Anterior cingulate cortex (tissue), 58 donors: ENCODE results near the gene ANKFN1.
A peak's percentile ranks its signal among the peaks of the same experiment; 100 is the strongest.

Experiments used
- DNase-seq, 58 donors: peaks; one replicate each; lab custom pipeline; 2025; lab: John Stamatoyannopoulos, UW

Gene ANKFN1

DNA sequence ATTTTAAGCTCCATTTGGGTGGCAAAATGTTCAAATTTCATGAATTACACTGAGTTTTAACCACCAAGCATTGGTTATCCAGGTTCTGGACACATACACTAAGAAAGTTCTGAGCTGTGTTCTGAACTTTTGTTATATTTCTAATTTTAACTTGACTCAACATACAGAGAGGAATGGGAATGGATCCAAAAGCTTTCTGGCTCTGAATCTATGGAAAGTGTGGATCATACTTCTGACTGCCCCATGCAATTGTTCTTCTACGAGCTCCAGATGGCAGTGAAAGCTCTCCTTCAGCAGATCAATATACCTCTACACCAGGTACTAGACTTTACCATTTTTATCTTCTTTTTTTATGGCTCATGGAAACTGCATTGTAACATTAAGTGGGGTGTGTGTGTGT, 327.2 kb downstream of the ANKFN1 start:
- no peak for DNase-seq

DNA sequence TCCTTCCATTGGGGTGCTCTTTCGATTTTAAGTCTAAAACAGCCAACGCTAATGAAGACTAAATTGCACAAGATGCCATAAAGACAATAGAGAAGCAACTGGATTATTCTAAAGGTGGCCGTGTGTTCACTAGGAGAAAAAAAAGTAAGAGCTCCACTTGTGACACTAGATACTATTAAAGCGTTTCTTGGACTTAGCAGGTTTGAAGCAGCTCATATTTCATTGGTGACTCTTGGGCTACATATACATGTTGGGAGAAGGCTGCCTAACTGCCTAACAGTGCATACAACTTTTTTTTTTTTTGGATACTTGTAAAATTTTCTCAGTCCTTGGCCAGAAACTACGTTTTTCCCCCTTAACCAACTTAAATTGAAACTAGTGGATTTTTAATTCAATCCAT, 328.4 kb downstream of the ANKFN1 start:
- DNase-seq, result no peak

DNA sequence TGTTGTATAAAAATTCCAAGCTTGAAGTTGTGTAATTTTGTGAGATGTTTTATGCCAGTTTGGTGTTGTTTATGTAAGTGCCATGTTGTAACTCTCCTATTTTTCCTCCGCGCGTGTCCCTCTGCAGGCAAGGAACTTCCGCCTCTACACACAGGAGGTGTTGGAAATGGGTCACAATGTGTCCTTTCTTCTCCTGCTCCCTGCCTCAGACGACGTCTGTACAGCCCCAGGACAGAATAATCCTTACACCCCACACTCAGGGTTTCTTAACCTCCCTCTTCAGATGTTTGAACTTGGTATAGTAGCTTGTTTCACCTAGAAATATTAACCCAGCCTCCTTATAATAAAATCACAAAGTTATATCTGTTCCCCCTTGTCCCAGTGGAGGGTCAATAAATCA, 329.0 kb downstream of the ANKFN1 start:
- no peak for DNase-seq

DNA sequence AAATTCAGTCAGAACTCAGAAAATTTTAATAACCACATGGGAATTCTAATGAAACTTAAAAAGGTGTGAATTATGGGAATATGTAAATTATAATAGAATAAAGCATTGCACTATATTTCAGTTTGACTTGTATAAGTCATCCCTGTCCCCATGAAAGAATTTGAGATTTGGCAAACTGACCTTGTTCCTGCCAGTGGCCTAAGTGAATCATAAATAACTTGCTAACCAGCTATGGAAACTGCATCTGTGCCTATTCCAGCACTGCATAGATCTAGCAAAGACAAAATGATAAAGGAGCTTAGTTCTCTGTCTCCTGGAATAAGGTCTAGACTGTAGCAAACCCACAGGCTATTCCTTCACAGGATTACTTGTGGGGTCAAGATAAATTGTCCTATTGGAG, 333.5 kb downstream of the ANKFN1 start:
- DNase-seq, result no peak

DNA sequence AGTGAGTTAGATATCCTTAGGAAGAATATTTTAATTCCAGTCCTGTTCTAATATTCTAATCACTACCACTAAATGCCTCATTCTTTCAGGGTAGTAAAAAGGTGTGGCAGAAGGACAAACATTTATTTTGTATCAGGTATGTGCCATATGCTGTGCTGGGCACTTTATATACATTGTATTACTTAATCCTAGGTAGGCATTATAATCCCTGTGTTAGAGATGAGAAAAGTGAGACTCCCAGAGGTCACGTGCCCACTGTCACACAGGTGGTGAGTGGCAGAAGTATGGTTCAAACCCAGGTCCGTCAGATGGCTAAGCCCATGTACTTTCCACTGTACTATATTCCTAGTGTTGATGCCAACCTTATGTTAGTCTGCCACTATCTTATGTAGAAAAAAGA, 335.5 kb downstream of the ANKFN1 start:
- no peak for DNase-seq

DNA sequence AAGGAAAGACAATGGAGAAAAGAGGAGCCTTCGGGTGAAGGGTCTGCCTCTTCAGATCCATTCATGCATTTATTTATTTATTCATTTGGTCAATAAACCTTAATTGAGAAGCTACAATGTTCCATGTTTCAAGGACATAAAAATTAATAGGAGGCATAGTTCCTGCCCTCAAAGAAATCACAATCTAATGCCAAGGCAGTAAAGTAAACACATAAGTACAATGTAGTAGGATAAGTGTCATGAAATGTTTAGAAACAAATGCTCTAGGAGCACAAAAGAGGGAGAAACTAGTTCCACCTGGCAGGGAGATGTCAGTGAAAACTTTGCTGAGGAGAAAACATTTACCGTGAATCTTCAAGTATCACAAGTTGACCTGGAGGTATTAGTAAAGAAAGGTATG, 336.7 kb downstream of the ANKFN1 start:
- DNase-seq, result no peak

DNA sequence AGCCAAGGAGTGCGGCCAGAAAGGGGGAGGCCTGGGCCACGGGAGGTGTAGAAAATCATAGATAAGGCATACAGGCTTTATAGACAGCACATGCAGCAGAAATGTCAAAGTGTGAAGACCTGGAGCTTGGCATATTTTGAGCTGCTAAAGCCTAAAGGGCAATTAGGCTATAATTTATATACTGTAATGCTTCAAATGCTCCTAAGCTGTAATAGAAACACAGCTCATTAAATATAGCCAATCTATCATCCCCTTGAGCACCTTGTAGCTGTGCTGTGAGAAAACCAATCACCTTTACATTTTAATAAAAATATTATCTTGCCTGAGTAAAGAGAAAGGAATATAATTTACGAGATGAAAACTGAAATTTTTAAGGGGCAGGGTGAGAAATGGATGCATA, 342.3 kb downstream of the ANKFN1 start:
- DNase-seq, result no peak

DNA sequence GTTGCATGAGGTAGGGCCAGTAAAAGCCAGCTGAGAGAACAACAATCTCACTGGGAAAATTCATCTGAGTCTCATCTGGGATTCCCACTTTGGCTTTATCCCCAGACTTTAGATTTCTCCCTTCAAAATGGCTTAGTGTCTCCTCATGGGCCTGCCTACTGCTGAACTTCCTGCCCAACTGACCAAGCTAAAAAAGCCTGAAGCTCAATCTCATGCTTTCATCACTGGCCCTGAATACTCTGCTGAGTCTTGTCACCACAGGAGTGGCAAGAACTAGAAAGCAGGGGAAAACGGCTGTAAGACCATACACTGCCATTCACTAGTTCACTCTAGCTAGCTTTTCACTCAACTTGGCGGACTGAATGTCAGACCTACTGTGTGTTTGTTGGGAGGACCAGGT, 343.9 kb downstream of the ANKFN1 start:
- no peak for DNase-seq

DNA sequence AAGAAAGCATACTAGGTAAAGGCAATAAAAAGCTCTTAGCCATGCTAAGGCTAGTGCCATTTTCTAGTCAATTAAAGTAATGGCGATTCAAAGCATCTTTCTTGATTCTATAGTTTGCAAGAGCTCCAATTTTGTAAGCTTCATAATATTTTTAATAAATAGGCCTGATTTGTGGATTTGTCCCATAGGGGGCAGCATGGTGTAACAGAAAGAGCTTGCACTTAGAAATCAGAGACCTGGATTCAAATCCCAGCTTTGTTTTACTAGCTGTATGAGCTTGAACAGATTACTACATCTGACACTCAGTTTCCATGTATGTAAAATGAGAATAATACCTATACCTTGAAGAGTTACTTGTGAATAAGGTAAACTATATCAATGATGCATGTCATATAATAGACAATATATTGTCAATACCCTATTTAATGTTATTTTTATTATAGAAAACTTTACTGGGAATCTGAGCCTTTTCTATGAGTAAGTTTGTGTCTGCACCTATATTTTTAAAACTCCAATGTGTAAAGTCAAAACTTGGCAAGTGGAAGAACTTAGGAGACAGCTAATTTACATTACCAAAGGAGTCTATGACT, 346.6 kb downstream of the ANKFN1 start:
- DNase-seq, result no peak

DNA sequence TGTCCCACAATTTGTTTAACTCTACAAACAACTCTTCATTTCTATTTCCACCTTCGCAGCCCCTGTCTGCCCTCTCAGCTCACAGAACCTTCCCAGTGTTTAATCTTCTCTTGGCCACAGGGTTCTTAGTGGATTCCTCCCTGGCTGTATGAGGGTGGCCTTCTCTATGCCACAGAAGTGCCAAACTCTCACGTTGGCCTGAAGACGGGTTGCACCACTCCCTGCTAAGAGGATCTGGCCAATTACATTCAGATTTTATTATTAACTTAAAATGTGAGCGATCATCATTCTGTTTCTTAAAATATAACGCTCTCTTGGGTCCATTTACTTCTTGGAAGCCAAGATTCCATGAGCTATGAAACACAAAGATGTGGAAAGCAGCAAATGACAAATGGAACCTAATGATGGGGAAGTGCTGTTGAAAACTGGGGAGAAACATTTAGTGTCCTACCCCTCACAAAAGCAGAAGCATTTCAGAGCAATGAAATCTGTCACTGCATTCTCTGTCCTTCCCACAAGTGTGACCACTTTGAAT, 348.9 kb downstream of the ANKFN1 start:
- no peak for DNase-seq

DNA sequence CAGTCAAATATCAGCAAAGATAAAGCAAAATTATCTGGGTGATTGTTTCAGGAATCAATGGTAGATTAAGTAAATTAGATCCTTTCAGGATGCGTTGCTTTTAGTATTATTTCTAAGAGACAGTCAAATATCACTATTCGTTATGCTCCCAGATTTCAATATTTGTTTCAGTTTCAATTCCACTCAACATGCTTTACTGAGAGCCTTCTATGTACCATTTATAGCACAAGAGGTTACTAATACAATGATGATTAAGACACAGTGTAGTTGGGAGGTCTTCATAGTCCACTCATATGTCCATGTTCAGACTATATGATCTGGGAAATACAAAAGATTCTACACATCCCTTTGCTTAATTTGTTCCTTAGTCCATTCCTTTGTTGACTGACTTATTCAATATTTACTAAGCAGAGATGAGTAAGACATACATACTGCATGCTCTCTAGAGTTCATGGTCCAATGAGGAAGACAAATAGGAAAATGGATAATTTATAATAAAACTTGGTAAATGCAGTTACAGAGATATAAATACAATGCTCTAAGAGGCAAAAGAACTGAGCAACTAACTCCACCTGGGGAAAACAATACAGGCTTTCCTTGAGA, 352.0 kb downstream of the ANKFN1 start:
- DNase-seq, result no peak

DNA sequence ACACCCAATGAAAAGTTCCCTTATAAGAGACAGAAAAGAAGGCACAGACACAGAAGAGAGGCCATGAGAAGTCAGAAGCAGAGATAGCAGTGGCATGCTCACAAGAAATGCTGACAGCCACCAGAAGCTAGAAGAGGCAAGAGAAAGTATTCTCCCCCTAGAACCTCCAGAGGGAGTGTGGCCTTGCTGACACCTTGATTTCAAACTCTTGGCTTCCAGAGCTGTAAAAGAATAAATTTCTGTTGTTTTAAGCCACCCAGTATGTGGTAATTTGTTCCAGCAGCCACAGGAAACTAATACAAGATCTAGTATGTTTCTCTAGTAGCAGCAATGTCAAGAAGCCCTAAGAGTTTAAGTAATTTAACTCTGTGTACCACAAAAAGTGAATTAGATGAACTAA, 353.1 kb downstream of the ANKFN1 start:
- DNase-seq, result no peak

DNA sequence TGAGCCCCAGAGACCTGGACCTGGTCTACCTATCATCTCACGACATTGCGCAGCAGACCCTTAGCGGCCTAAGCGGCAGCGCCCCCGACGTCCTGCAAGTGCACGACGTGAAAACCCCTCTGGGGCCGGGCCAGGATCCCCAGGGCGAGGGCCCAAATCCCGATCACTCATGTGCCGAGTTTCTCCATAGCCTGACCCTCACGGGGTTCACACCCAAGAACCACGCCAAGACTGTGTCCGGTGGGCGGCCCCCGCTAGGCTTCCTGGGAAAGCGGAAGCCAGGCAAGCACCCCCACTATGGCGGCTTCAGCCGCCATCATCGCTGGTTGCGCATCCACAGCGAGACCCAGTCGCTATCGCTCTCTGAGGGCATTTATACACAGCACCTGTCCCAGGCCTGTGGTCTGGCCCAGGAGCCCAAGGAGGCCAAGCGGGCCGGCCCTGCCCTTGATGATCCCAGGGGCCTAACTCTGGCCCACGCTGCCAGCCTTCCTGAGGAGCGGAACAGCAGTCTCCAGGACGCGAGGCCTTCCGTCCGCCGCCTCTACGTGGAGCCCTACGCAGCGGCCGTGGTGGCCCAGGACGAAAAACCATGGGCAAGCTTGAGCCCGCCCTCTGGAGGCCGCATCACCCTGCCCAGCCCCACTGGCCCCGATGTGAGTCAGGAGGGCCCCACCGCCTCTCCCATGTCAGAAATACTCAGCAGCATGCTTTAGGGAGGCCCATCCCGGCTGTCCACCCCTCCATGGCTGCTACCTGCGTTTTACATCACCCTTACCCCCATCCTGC, 357.5 kb downstream of the ANKFN1 start:
- DNase-seq, result no peak

DNA sequence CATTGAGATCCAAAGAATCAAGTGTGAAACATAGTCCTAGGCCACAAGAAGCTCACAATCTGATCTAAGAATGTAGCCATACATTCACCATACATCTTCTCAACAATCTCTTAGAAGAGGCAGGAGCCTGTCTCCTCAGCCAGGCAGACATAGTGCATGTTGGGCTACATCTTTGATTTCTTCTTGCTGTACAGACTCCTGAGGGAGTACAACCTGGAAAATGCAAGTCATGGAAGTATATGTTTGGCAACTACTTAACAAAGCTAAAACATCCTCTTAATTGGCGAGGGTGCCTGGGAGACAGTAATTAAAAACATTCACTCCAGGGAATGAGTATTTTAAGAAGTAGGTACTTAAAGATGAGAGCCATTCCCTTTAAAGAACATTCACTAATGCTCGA, 361.0 kb downstream of the ANKFN1 start:
- DNase-seq, result no peak

DNA sequence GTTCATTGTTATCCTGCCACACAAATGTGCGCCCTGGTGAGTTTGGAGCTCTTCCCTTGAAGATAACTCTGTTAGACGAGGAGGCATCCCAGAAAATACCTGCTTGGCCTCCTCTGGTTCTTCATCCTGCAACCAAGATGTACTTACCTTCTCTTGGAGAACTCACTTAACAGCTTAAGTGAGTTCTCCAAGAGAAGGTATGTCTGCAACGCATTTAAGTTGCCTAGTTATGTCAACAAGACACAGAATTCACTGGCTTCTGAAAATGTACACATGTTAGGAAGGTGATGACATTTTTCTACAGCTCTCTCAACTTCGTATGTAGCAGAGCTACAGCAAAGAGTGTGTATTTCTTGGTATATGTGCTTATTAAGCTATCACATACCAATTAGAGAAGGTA, 361.6 kb downstream of the ANKFN1 start:
- DNase-seq, result no peak

DNA sequence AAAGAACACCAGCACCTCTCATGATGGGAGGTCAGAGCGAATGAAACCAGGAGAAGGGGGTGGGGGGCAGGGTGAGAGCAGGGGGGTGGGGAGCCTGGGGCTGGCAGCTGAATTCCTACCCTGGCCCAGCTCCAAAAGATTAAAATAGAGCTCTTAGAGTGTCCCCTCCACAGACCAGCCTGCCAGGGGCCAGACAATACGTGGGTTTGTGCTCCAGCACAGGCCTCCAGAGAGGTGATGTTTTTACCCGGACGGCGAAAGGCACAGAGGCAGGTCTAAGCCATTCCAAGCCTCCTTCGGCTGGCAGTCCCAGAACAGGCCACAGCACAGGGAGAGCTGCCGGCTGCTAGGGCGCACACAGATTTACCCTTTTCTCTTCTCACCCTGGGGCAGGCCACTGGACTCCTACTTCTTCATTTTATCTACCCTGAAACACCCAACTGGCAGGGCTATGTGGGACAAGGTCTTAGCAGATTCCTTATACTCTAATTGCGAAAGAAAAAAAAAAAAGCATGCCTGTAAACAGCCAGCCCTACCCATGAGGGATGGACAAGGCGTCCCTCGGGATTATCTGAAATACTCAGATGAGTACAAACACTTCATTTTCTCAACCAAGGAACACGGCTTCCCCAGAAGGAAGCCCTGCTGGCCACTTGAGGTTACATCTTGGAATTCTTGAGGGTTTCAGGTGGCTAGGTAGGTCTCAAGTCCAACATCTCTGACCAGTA, 368.3 kb downstream of the ANKFN1 start:
- peak in 9 of 58 donors; percentile 1 to 37 (median 4) for DNase-seq

DNA sequence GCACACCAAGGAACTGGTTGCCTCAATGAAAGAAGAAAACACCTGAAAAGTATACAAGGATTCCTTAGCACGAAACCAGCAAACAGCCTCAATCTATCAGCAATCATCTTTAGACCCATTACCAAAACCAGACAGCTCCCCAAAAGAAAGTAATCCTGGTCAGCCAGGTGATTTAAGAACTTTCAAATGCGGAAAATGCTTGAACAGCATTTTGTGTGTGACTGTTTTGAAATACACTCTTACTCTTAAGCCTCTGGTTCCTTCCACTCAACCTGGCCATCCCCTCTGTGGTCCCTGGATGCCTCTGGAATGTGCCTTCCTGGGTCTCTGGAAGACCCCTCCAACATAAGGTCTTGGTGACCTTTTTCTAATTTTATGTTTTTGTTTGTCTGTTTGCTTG, 369.8 kb downstream of the ANKFN1 start:
- DNase-seq, result no peak

DNA sequence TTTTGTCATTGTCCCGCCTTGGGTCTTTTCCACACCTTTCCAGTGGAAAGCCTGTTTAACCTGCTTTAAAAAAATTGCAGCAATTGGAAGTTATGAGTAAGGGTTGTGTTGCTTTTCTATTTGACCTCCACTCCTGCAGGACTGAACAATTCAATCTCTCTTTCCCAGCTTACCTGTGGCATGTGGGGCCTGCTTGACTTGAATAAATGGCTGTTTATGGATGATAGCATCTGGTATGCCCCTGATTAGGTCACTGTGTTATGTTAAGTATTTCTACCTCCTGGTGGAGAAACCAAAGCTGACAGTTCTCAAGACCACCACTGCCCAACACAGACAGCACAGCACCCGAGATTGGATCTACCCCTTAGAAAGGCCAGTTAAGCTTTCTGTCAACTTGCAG, 375.4 kb downstream of the ANKFN1 start:
- no peak for DNase-seq

DNA sequence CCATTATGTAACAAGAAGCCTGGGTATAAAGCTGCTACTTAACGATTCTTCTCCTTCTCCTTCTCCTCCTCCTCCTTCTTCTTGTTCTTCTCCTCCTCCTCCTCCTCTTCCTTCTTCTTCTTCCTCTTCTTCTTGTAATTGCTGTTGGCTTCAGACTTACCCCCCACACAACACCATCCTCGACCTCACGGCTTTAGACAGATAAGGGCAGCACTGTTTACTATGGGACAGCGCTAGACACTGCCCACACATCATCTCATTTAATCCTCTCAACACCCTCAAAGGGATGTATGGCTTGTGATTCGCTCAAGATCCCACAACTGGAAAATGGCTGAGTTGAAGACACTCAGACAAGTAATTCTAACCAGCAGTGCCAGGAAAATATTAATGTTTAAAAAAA, 379.7 kb downstream of the ANKFN1 start:
- DNase-seq, result no peak

DNA sequence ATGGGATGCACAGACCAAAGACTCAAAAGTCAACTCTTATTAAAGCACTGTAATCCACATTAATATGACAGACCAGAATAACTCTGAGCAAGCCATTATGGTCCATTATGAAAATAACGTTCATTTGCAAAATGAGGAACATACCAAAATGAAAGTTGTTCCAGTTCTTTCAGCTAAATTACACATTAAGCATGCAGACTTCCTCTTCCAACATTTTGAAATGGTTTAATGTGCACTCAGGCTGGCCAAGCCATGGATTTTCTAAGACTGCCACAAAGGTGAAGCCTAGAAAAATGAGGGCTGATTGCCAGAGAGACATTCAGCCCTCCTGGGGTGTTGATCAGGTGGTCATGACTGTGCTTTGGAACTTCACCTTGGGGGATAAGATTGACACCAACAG, 383.5 kb downstream of the ANKFN1 start:
- DNase-seq, result no peak

DNA sequence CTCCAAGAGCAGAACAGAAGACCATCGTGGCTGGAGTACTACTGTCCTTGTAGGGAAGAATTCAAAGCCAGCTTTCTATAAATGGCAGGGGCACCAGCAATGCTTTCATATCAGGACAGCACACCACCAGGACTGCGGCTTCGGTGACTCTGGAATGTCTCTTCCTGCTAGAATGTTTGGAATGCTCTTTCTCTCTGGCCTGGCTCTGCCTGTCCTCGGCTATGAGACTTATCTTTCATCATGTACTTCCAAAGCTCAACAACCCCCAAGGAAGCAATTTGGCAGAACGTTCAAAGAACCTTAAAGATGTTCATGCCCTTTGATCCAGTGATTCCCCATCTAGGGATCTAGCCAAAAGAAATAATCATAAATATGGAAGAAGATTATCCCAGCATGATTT, 387.6 kb downstream of the ANKFN1 start:
- DNase-seq, result no peak
